Gastrocnemius medialis (tissue), 4 donors: ENCODE results near the gene WWOX.

ENCODE experiments used
- CTCF ChIP-seq, 5 experiments: fragments of 450-650 bp in 3 of 5; fragments of 200-600 bp in 2 of 5; sonication (generic) in 2 of 5; IDR thresholded peaks in 4 of 5; conservative IDR thresholded peaks in 1 of 5; 1 replicate in 4 of 5; 2 replicates in 1 of 5; pipeline ENCODE4 v1.5.1; 2016 to 2019; ENCODE audit warnings: antibody characterized with exemption in 5 of 5, mild to moderate bottlenecking in 3 of 5, moderate library complexity in 3 of 5
- POLR2A ChIP-seq, 2 donors: fragments of 450-650 bp; IDR thresholded peaks; one replicate each; pipeline ENCODE4 v1.6.1; 2017; ENCODE audit warnings: antibody characterized with exemption in 2 of 2, mild to moderate bottlenecking in 2 of 2, moderate library complexity in 2 of 2

GRCh38 chr16:78092758-78093157, 6.7 kb upstream of the WWOX start:
- TF ChIP-seq CTCF (IDR thresholded peaks at IDR 0.05 in 4 of 5, conservative IDR thresholded peaks at IDR 0.05 in 1 of 5) = no peak
- TF ChIP-seq POLR2A (IDR thresholded peaks at IDR 0.05) = no peak
